Liver (tissue), 3 donors: ENCODE data around the gene LYRM9.

Experiments used
- EGR1 ChIP-seq, 2 donors: IDR thresholded peaks; 2 replicates each; pipeline ENCODE4 v1.6.1; 2016 to 2018; ENCODE audit warnings: antibody characterized with exemption in 2 of 2, low read depth in 2 of 2
- GABPA ChIP-seq, 2 donors: IDR thresholded peaks in 1 of 2; conservative IDR thresholded peaks in 1 of 2; 2 replicates each; pipeline ENCODE4 v1.6.1; 2016; ENCODE audit warnings: antibody characterized with exemption in 2 of 2, mild to moderate bottlenecking in 1 of 2, moderate library complexity in 1 of 2
- RAD21 ChIP-seq, 2 donors: IDR thresholded peaks; 2 replicates each; pipeline ENCODE4 v1.6.1; 2016; ENCODE audit warnings: antibody characterized with exemption in 2 of 2, mild to moderate bottlenecking in 2 of 2
- SP1 ChIP-seq: IDR thresholded peaks from 2 replicates; pipeline ENCODE4 v1.6.1; 2018; ENCODE audit warnings: antibody characterized with exemption, mild to moderate bottlenecking
- TAF1 ChIP-seq: conservative IDR thresholded peaks from 2 replicates; pipeline ENCODE4 v1.6.1; 2016; ENCODE audit warnings: antibody characterized with exemption, mild to moderate bottlenecking
- TF ChIP-seq, protein P1 (sequence below): fragments of 150-350 bp; IDR thresholded peaks from 2 replicates; pipeline ENCODE4 v1.5.1; 2017; ENCODE audit warnings: improper control_type of control experiment, low read depth, low read length; ENCODE audit not compliant: missing input control
- TF ChIP-seq, protein P2 (sequence below): IDR thresholded peaks from 2 replicates; pipeline ENCODE4 v1.6.1; 2016; ENCODE audit warnings: antibody characterized with exemption
- donor health status: healthy.
- donor health status: healthy.

DNA sequence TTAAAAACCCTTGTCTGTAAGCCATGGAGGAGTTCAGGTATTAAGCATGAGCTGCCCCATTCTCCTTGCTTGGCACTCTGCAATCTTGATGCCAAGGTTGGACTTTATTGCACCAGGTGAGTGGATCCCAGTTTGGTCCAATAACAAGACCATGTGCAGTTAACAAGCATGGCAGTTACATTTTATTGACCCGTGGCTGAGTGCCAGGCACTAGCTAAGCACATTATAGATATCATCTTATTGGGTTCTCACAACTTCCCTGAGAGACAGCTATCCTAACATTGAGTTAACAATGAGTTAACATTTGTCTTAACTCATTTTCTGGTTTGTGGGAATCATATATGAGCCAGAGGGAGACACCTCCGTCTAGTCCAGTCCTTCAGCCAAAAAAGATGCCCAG is 21.8 kb downstream of the LYRM9 start:
- TF ChIP-seq, protein P1, sequence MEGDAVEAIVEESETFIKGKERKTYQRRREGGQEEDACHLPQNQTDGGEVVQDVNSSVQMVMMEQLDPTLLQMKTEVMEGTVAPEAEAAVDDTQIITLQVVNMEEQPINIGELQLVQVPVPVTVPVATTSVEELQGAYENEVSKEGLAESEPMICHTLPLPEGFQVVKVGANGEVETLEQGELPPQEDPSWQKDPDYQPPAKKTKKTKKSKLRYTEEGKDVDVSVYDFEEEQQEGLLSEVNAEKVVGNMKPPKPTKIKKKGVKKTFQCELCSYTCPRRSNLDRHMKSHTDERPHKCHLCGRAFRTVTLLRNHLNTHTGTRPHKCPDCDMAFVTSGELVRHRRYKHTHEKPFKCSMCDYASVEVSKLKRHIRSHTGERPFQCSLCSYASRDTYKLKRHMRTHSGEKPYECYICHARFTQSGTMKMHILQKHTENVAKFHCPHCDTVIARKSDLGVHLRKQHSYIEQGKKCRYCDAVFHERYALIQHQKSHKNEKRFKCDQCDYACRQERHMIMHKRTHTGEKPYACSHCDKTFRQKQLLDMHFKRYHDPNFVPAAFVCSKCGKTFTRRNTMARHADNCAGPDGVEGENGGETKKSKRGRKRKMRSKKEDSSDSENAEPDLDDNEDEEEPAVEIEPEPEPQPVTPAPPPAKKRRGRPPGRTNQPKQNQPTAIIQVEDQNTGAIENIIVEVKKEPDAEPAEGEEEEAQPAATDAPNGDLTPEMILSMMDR, result no peak
- TF ChIP-seq EGR1 (IDR thresholded peaks at IDR 0.05; ENCODE audit: low read depth in 2 of 2), result no peak
- TF ChIP-seq TAF1, result no peak
- no peak for TF ChIP-seq SP1
- TF ChIP-seq, protein P2, sequence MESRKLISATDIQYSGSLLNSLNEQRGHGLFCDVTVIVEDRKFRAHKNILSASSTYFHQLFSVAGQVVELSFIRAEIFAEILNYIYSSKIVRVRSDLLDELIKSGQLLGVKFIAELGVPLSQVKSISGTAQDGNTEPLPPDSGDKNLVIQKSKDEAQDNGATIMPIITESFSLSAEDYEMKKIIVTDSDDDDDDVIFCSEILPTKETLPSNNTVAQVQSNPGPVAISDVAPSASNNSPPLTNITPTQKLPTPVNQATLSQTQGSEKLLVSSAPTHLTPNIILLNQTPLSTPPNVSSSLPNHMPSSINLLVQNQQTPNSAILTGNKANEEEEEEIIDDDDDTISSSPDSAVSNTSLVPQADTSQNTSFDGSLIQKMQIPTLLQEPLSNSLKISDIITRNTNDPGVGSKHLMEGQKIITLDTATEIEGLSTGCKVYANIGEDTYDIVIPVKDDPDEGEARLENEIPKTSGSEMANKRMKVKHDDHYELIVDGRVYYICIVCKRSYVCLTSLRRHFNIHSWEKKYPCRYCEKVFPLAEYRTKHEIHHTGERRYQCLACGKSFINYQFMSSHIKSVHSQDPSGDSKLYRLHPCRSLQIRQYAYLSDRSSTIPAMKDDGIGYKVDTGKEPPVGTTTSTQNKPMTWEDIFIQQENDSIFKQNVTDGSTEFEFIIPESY, result no peak
- no peak for TF ChIP-seq RAD21 (IDR thresholded peaks at IDR 0.05)
- no peak for TF ChIP-seq GABPA (IDR thresholded peaks at IDR 0.05 in 1 of 2, conservative IDR thresholded peaks at IDR 0.05 in 1 of 2)
